ENCODE measurements around the gene SUGP2. TPM values are rescaled to one million over a fixed set of nuclear protein-coding genes. Genes with fewer than 3 reads are reported as not detected.

SUGP2 gene
- total RNA-seq, 2 donors from 2014 or later, result 41.8 to 99.6 TPM

- TF ChIP-seq POLR2AphosphoS5 (IDR thresholded peaks at IDR 0.05) (no peak), CTCF (IDR thresholded peaks at IDR 0.05) (no peak), POLR2A (IDR thresholded peaks at IDR 0.05) (no peak)
- H3K27ac ChIP-seq, result no peak overlapping the region
- peaks cover 4 to 7% of the 10 kb centered on the region in 2 donors for H3K36me3 ChIP-seq
- no peak for DNase-seq (ENCODE audit: low spot score)
- WGBS, result 96% methylated on average over 19 of the region's 19 CpGs
- H3K4me1 ChIP-seq (replicated peaks), result no peaks in the 10 kb centered on the region
- no peaks in the 10 kb centered on the region for H3K27me3 ChIP-seq (replicated peaks; ENCODE audit: insufficient read depth)
- intact Hi-C loops (cut with DNase I), result no loop called here
- no peak overlapping the region for H3K4me3 ChIP-seq
- H3K9me3 ChIP-seq, result no peaks in the 10 kb centered on the region
These were observed 21.7 kb upstream of the SUGP2 start for GRCh38 chr19:19054939-19055440.

GRCh38 chr19:19054315-19054938, 21.1 kb upstream of the SUGP2 start:
- peaks cover 4 to 7% of the 10 kb centered on the region in 2 donors for H3K36me3 ChIP-seq
- no peaks in the 10 kb centered on the region for H3K4me1 ChIP-seq (replicated peaks)
- no peak overlapping the region for H3K27ac ChIP-seq
- no peaks in the 10 kb centered on the region for H3K27me3 ChIP-seq (replicated peaks; ENCODE audit: insufficient read depth)
- intact Hi-C loops (cut with DNase I), result no loop called here
- 95% methylated on average over 15 of the region's 15 CpGs for WGBS
- DNase-seq (ENCODE audit: low spot score), result no peak
- H3K4me3 ChIP-seq, result no peak overlapping the region
- TF ChIP-seq POLR2AphosphoS5 (IDR thresholded peaks at IDR 0.05) (no peak), POLR2A (IDR thresholded peaks at IDR 0.05) (no peak), CTCF (IDR thresholded peaks at IDR 0.05) (no peak)
- no peaks in the 10 kb centered on the region for H3K9me3 ChIP-seq

- Histone ChIP-seq H3K4me3 (no peak overlapping the region), H3K4me1 (replicated peaks) (no peaks in the 10 kb centered on the region), H3K9me3 (no peaks in the 10 kb centered on the region), H3K36me3 (peaks cover 4 to 7% of the 10 kb centered on the region in 2 donors), H3K27ac (no peak overlapping the region), H3K27me3 (replicated peaks; ENCODE audit: insufficient read depth) (no peaks in the 10 kb centered on the region)
- intact Hi-C loops (cut with DNase I), result no loop called here
- TF ChIP-seq POLR2A (IDR thresholded peaks at IDR 0.05) (no peak), CTCF (IDR thresholded peaks at IDR 0.05) (peak in 3 of 4 experiments; percentile 61 to 65 (median 63)), POLR2AphosphoS5 (IDR thresholded peaks at IDR 0.05) (no peak)
- WGBS, result 88% methylated on average over 25 of the region's 25 CpGs
- peak; percentile 37 for DNase-seq (ENCODE audit: low spot score)
These were observed 20.4 kb upstream of the SUGP2 start for GRCh38 chr19:19053508-19054314.

- intact Hi-C loops (cut with DNase I), result no loop called here
- TF ChIP-seq POLR2AphosphoS5 (IDR thresholded peaks at IDR 0.05) (no peak), POLR2A (IDR thresholded peaks at IDR 0.05) (no peak), CTCF (IDR thresholded peaks at IDR 0.05) (no peak)
- DNase-seq (ENCODE audit: low spot score), result no peak
- 81% methylated on average over 1 of the region's 1 CpG for WGBS
- Histone ChIP-seq H3K4me1 (replicated peaks) (no peaks in the 10 kb centered on the region), H3K27me3 (replicated peaks; ENCODE audit: insufficient read depth) (no peaks in the 10 kb centered on the region), H3K36me3 (peaks cover 4 to 7% of the 10 kb centered on the region in 2 donors), H3K27ac (no peak overlapping the region), H3K4me3 (no peak overlapping the region), H3K9me3 (no peaks in the 10 kb centered on the region)
These were observed 19.6 kb upstream of the SUGP2 start for GRCh38 chr19:19052921-19053320.

Measured in prostate gland (tissue), 2 donors.